KG1 (cell line): ENCODE measurements around the gene MOB1B.
A peak's percentile ranks its signal among the peaks of the same experiment; 100 is the strongest.
"Not testable (repeated sequence)": the region's sequence is repeated elsewhere in the genome, so short reads cannot be mapped to it uniquely, and the experiment has no call there.

Source experiments
- DNase-seq: peaks from one replicate; lab custom pipeline; 2025; lab: John Stamatoyannopoulos, UW

The MOB1B gene

DNA sequence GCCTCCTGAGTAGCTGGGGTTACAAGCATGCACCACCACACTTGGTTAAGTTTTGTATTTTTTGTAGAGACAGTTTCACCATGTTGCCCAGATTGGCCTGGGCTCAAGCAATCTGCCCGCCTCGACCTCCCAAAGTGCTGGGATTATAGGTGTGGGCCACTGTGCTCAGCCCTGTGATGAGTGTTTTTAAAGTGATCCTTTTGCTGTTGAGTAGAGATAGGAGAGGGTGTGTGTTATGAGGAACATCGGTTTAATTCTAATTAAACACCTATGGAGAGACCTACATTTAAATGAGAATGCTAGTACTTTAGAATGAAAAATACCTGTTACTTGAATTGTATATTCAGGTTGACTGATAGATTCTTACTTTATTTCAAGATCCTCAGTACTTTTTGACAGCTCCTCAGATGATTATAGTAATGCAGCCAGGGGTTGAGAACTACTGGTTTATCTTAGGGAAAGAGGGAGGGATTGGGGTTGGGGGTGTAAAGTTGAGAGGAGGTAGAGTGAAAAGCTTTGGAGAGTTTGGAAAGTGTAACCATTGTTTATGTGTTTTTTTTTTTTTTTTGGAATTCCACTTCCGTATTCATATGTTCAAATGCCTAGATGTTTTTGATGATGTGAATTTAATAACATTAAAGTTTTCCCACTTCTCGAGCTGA is 54.5 kb downstream of the MOB1B start:
- DNase-seq: no peak

GRCh38 chr4:70958681-70959080 is 56.5 kb downstream of the MOB1B start:
- DNase-seq: no peak

- DNase-seq: no peak
Observed at GRCh38 chr4:70969076-70969475, 66.9 kb downstream of the MOB1B start.

- DNase-seq: no peak
Observed at GRCh38 chr4:70976252-70976651, 74.1 kb downstream of the MOB1B start.

DNA sequence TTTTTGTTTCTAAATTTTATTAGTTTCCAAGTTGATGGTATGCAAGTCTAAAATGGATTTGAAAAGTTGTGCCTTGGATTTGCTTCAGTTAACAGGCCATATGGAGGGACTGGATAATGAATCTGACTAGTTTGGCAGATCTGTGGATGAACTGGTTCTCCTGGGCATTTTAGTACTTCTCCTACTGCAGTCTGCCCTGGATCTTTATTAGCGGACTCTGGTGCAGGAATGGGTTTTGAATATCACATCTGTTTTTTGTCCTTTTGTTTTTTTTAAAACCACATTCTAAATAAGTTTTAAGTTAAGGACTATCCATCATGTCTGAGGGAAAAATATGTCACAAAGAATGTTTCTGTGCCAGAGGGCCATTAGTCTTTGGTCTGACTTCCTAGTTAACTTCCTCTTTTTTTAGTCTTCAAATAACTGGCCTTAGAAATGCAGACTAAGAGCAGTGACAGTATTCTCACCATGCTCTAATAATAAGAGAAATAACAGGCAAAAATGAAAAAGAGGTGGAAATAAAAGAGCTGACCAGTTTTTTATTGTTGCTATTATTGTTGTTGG is 77.4 kb downstream of the MOB1B start:
- DNase-seq: peak; percentile 62

DNA sequence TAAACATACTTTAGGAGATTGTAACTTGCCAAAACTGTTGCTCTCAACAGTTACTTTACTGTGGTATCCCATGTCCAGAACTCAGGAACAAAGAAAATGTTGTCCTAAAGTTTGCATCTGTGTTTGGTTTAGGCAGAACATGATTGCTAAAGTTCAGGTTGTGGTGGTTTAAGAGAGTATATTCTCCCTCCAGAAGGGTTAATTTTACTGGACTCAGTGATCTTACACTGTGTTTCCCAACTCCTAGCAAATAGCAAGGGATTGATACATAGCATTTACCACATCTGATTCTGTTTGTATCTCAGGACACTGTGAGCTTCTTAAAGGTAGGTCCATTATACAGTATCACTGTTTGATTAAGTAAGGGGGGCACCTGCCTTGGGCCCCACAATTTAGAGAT is 78.0 kb downstream of the MOB1B start:
- DNase-seq: no peak

DNA sequence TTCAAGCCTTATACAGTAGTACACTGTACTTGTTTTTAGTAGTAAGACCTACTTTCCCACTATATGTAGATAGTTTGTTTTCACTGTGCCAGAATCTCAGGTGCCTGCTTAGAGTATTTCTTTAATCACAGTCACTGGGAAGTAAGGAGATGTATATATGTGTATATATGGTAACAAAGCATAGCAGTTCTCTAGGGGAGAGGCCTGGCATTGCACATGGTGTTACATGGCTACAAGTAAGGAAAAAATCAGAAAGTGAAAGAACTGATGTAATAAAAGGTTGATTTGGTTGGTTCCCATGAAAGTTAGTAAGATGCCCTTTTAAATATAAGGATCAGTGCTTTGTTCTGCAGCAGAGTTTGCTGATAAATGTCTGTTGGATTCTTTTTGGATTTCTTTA is 81.9 kb downstream of the MOB1B start:
- no peak for DNase-seq

DNA sequence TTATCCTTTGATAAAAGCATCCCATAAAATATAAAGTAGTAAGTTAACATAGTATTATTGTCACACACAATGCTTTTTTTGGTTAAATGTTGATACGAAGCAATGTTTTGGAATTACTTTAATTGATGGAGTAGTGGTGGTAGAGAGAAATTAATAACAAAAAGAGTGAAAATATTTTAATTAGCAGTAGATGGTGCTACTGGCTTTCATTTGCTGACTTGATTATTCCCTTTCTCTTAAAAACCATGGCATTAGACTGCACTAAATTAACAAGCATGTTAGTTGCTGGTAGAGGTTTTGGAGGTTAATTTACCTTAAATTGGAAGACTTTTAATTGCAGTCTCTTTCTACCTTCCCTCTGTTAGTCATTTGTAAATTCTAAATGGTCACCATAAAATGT is 82.4 kb downstream of the MOB1B start:
- DNase-seq: no peak

GRCh38 chr4:70991596-70991995 is 89.4 kb downstream of the MOB1B start:
- no peak for DNase-seq

DNA sequence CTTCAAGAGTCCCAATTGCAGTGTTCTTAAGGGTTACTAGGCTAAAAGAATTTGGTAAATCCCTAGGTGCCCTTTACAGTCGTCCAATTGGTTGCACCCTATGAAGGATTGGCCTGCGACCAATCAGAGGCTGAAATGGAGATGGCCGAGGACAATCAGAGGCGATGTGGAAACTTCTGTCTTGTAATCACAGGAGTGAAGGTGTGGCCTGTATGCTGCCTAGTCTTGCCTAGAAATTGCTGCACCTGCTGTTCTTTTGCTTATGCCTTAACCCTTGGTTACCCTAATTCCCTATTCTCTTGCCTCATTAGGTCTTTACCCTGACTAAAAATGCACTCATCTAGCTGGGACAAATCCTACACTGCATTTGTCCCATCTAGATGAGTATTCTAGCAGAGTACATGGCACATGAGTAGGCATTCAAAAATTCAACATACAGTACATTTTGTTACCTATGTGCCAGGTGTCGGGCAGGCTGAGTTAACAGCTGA is 90.3 kb downstream of the MOB1B start:
- no peak for DNase-seq

DNA sequence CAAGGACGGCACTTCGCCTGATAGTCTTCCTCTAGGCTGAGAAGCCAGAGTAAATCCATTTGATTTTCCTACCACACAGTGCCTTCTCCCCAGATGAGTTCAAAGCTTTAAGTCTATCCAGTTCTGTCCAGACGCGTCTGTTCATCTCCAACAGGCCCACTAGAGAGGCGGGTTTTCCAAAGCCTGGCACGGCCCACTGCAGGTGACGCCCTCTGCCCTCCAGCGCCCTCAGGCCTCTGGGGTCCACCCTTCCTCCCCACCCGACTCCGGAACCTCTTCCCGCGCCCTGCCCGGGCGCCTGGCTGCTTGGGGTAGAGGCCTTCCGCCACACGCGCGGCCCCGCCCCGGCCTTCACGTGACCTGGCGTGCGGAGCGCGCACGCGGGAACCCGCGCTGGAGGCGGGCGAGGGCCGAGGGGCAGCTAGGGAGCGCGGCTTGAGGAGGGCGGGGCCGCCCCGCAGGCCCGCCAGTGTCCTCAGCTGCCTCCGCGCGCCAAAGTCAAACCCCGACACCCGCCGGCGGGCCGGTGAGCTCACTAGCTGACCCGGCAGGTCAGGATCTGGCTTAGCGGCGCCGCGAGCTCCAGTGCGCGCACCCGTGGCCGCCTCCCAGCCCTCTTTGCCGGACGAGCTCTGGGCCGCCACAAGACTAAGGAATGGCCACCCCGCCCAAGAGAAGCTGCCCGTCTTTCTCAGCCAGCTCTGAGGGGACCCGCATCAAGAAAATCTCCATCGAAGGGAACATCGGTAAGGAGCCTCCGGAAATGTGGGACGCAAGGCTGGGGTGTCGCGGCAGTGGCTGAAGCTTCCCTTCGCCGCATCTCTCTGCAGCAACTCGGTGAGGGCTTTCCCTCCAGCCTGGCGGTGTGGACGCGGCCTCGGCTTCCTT is 91.3 kb downstream of the MOB1B start, which contains the start of gene DCK:
Gene DCK, plus strand, starts transcription at position 469 of the 888 bp plus-strand sequence. Its CDS starts 187 bp downstream, at position 656.
- peak; percentile 88 for DNase-seq

- DNase-seq: no peak
Observed at GRCh38 chr4:70994069-70994366, 91.8 kb downstream of the MOB1B start.

DNA sequence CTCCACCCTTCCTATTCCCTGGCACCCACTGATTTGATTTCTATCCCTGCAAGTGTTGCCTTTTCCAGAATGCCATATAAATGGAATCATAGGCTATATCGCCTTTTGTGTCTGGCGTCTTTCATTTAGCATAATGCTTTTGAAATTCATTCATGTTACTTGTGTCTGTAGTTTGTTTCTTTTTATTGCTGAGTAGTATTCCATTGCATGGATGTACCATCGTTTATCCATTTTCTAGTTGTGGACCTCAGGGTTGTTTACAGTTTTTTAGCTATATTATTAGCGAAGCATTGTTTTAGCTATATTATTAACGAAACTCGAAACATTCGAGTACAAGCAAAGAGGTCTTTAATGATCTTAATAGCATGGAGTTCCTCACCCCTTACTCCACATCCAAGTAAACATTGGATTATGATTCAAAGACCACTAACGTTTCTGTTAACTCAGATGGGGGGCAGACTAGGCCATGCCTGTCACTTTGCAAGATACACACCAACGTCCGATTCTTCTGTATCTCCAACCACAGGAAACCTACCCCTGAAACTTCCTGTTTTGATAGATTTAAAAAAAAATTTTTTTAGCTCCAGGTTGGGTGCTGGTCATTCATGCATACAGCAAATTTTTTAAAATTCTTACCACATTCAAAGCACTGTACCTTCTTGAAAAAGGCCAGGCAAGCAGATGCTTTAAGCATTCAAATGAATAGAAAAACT is 92.4 kb downstream of the MOB1B start:
- DNase-seq: no peak

- DNase-seq: no peak
Observed at GRCh38 chr4:70996018-70996360, 93.8 kb downstream of the MOB1B start.

DNA sequence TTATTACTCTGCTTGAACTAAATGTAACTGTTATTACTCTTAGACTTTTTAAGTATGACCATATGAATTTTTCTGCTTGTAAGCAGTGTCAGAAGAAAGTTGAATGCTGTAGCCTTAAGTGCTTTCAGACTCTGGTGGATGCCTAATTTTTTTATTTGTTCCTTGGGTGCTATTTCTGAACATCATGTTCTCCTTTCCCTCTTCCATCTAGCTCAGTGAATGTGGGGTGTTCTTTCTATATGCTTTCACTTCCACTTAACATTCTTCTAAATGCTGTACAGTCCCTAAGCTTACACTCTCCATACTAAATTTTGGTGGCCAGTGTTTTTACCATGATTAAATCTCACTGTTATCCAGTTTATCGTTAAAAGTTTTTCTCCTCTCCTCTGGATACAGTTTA is 94.9 kb downstream of the MOB1B start:
- DNase-seq: no peak

DNA sequence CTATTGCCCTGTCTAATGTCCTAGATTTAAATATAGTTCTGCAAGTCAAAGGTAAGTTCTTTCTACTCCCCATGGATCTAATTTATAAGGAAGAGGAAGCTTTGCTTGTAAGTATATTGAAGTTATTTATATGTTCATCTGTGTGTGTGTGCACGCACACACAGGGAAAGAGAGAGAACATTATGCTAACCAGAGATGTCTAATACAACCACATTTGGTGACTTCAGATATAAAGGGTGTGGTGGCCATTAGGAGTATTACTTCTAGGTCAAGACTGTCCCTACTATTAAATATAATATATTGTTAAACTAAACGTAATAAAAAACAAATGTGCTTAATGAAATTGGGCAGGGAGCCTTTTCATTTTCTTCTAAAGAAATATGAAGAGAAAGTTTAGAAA is 95.4 kb downstream of the MOB1B start:
- DNase-seq: no peak

- not testable (repeated sequence) for DNase-seq
Observed at GRCh38 chr4:70999639-71000038, 97.5 kb downstream of the MOB1B start.

- DNase-seq: not testable (repeated sequence)
Observed at GRCh38 chr4:71001363-71001762, 99.2 kb downstream of the MOB1B start.

DNA sequence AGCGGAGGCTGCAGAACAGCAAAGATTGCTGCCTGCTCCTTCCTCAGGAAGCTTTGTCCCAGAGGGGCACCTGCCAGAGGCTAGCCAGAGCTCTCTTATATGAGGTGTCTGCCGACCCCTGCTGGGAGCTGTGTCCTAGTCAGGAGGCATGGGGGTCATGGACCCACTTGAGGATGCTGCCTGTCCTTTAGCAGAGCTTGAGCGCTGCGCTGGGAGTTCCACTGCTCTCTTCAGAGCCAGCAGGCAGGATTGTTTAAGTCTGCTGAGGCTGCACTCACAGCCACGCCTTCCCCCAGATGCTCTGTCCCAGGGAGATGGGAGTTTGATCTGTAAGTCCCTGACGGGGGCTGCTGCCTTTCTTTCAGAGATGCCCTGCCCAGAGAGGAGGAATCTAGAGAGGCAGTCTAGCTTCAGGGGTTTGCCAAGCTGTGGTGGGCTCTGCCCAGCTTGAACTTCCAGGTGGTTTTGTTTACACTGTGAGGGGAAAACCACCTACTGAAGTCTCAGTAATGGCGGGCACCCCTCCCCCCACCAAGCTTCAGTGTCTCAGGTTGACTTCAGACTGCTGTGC is 102.2 kb downstream of the MOB1B start:
- no peak for DNase-seq

GRCh38 chr4:71005025-71005424 is 102.9 kb downstream of the MOB1B start:
- not testable (repeated sequence) for DNase-seq

- no peak for DNase-seq
Observed at GRCh38 chr4:71006203-71006907, 104.2 kb downstream of the MOB1B start.
